Omental fat pad (tissue), 4 donors: ENCODE measurements around the gene IGFBP4. TPM values are rescaled to one million over a fixed set of nuclear protein-coding genes. Genes with fewer than 3 reads are reported as not detected.

Experiments
- ATAC-seq: fragments of 150-250 bp; one replicate; pipeline ENCODE4 v1.9.1; 2016; ENCODE audit warnings: mild to moderate bottlenecking, moderate library complexity; ENCODE audit not compliant: low FRiP score
- DNase-seq: peaks from one replicate; pipeline ENCODE4 v3.0.0-alpha.2; 2019; ENCODE audit warnings: low spot score
- total RNA-seq, 4 donors: library from RNA; depleted of rRNA; stranded (reverse); fragments of >200 nt; gene quantifications; one replicate each; pipeline ENCODE4 v1.1.0, GENCODE V29; 2016
- TF ChIP-seq, protein P1 (sequence below), 3 donors: fragments of 450-650 bp; IDR thresholded peaks; one replicate each; pipeline ENCODE4 v1.5.1; 2016 to 2017; ENCODE audit warnings: antibody characterized with exemption in 3 of 3, mild to moderate bottlenecking in 3 of 3, moderate library complexity in 2 of 3

Gene IGFBP4
- total RNA-seq, 4 donors from 2014 or later: 352 to 633 (median 429) TPM

DNA sequence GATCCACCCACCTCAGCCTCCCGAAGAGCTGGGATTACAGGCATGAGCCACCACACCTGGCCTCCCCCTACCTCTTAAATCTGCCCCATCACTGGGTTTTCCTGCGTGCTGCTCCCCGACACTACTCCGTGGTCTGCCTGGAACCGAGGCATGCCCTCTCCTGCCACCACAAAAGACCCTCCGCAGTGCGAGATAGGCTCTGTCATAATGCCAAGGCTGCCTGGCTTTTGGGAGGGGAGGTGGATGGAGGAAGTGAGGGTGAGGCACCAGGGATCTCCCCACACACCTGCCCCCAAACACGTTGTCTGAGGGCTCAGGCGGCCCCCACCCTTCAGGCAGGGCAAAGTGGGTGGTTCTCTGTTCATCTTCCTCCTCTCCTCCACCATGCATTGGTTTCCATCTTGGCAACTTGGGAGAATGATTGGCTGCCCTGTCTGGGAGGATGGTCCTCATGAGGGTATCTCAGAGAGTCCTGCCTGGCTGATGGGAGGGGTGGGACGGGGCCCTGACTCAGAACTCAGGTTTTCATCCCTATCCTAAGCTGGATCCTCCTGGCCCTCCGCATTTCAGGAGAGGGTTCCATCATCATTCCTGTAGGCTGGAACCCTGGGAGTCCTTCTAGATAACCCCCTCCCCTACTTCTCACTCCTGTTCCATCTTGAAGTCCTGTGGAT is 23.2 kb downstream of the IGFBP4 start:
- TF ChIP-seq, protein P1, sequence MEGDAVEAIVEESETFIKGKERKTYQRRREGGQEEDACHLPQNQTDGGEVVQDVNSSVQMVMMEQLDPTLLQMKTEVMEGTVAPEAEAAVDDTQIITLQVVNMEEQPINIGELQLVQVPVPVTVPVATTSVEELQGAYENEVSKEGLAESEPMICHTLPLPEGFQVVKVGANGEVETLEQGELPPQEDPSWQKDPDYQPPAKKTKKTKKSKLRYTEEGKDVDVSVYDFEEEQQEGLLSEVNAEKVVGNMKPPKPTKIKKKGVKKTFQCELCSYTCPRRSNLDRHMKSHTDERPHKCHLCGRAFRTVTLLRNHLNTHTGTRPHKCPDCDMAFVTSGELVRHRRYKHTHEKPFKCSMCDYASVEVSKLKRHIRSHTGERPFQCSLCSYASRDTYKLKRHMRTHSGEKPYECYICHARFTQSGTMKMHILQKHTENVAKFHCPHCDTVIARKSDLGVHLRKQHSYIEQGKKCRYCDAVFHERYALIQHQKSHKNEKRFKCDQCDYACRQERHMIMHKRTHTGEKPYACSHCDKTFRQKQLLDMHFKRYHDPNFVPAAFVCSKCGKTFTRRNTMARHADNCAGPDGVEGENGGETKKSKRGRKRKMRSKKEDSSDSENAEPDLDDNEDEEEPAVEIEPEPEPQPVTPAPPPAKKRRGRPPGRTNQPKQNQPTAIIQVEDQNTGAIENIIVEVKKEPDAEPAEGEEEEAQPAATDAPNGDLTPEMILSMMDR (IDR thresholded peaks at IDR 0.05): no peak
- ATAC-seq (no peak), DNase-seq (no peak)

DNA sequence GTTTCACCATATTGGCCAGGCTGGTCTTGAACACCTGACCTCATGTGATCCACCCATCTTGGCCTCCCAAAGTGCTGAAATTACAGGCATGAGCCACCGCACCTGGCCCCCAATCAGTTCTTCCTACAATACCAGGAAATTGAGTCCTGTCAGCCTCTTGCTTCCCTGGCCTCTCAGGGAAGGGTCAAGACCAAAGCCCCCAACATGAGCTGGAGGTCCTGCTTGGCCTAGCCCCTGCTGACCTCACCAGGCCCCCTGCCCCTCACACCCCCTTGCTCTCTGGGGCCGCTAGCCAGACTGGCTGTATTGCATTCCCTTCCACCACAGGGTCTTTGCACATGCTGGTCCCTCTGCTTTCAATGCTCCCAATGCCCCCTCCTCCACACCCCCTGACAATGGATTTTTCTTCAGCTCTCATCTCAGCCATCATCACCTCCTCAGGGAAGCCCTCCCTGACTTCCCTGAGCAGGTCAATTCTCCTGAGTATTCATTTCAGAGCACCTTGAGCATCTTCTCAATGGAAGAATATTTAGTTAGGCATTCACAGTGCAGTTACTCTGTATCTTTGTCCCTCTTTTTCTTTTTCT is 24.1 kb downstream of the IGFBP4 start:
- TF ChIP-seq, protein P1 (IDR thresholded peaks at IDR 0.05): no peak
- DNase-seq: no peak
- ATAC-seq: no peak

DNA sequence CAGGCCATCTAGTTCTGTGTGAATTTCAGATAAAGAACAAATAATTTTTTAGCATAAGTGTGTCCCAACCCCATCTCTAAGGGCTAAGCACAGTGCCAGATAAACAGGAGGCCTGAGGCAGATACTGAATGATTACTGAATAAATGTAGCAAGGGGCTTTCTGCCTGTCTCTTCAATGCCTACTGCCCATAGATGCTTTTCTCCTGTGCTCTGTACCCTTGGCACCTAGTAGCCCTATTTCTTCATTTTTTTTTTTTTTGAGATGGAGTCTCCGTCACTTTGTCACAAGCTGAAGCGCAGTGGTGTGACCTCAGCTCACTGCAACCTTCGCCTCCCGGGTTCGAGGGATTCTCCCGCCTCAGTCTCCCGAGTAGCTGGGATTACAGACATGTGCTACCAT is 25.3 kb downstream of the IGFBP4 start:
- TF ChIP-seq, protein P1 (IDR thresholded peaks at IDR 0.05): no peak
- ATAC-seq (no peak), DNase-seq (no peak)

DNA sequence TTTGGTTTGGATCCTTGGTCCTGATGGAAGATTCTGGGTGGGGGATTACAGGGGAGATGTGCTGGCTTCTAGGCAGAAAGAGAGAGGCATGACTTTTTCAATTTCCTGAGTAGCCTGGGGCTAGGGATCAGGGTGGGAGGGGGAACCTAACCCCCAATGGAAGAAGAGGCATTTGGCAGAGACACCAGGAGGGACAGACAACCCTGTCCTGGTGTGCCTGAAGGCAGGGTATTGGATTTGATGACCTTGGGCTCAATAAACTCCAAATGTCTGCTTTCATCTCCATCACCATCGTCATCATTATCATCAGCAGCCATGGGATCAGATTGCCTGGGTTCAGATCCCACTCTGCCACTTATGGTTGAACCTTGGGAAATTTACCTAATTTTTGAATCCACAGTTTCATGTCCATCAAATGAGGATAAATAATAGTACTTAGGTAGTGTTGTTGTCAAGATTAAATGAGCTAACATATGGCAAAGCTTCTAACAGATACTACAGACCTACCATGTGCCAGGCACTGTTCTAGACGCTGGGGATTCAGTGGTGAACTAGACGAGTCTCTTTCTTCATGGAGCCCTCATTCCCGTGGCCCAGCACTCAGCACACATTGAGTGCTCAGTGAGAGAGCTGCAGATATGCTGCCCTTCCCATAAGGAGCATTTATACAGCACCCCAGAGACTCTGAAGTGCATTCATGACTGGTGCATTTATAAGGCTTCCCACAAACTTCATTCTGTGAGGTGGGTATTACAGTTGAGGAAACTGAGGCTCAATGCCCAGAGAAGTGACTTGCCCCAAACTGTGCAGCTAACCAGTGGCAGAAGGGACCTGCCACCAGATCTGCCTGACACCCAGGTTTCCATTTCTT is 26.8 kb downstream of the IGFBP4 start:
- DNase-seq: no peak

DNA sequence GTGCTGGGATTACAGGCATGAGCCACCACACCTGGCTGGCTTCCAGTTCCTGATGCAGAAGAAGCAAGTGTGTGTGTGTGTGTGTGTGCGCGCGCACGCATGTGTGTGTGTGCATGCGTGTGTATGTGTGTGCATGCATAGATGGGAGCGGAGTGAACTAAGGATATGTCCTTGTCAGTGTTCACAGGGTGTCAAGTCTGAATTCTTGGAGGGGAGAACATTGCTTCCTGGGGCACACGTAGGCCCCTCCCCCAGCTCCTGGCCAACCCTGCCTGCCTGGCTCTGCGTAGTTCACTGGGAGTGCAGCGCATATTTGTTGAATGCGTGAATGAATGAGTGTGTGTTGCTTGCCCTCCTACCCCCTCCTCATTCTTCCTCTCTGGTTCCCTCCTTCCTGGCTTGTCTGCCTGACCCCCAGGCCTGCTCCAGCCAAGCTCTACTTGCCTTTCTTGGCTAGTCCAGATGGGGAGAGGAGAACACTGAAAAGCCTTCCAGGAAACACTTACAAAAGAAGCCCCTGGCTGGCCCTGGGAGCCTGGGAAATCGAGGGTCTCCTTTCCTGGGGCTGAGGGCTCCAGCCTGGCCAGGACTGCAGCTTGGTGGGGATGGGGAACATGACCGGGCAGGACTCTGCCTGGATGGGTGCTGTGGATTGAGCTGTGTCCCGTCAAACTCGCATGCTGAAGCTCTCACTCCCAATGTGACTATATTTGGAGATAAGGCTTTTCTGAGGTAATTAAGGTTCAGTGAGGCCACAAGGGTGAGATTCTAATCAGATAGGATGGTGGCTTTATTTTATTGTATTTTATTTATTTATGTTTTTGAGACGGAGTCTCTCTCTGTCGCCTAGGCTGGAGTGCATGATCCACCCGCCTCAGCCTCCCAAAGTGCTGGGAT is 27.9 kb downstream of the IGFBP4 start:
- ATAC-seq (peak; percentile 27), DNase-seq (no peak)
- TF ChIP-seq, protein P1 (IDR thresholded peaks at IDR 0.05): no peak

More for the DNA sequence above, 26.8 kb downstream of the IGFBP4 start:
- TF ChIP-seq, protein P1 (IDR thresholded peaks at IDR 0.05): no peak
- ATAC-seq: no peak
